Activated CD4-positive, alpha-beta T cell treated with anti-CD3 and anti-CD28 coated beads, Interleukin-2, Interleukin-4, amounts not matched to agents 100 ng/mL and 50 ng/mL, durations not matched to agents 16 hours and 8 hours (primary cell): ENCODE results near the gene OSBP2.
"Not testable (repeated sequence)": the region's sequence is repeated elsewhere in the genome, so short reads cannot be mapped to it uniquely, and the experiment has no call there.

Experiments
- DNase-seq: peaks from one replicate; pipeline ENCODE4 v3.0.0-alpha.2; 2020; ENCODE audit warnings: low spot score

Gene OSBP2

GRCh38 chr22:30763815-30764673 is 69.4 kb downstream of the OSBP2 start:
- peak; percentile 60 for DNase-seq

- DNase-seq = no peak
Measured at GRCh38 chr22:30767661-30768060, 73.0 kb downstream of the OSBP2 start.

- no peak for DNase-seq
Measured at GRCh38 chr22:30770716-30771115, 76.0 kb downstream of the OSBP2 start.

- DNase-seq = no peak
Measured at GRCh38 chr22:30773919-30774318, 79.2 kb downstream of the OSBP2 start.

- DNase-seq = no peak
Measured at GRCh38 chr22:30774566-30774965, 79.9 kb downstream of the OSBP2 start.

GRCh38 chr22:30776476-30776875 is 81.8 kb downstream of the OSBP2 start:
- no peak for DNase-seq

- DNase-seq = not testable (repeated sequence)
Measured at GRCh38 chr22:30777146-30777545, 82.5 kb downstream of the OSBP2 start.

- no peak for DNase-seq
Measured at GRCh38 chr22:30777587-30777986, 82.9 kb downstream of the OSBP2 start.

GRCh38 chr22:30778261-30778660 is 83.6 kb downstream of the OSBP2 start:
- DNase-seq = no peak

- DNase-seq = no peak
Measured at GRCh38 chr22:30780026-30780425, 85.4 kb downstream of the OSBP2 start.

- DNase-seq = no peak
Measured at GRCh38 chr22:30781271-30781875, 86.7 kb downstream of the OSBP2 start.

GRCh38 chr22:30782613-30783012 is 87.9 kb downstream of the OSBP2 start:
- no peak for DNase-seq

GRCh38 chr22:30783021-30783420 is 88.3 kb downstream of the OSBP2 start:
- DNase-seq = no peak

- no peak for DNase-seq
Measured at GRCh38 chr22:30785527-30785926, 90.9 kb downstream of the OSBP2 start.

- DNase-seq = no peak
Measured at GRCh38 chr22:30790366-30790765, 95.7 kb downstream of the OSBP2 start.

- no peak for DNase-seq
Measured at GRCh38 chr22:30792456-30792855, 97.8 kb downstream of the OSBP2 start.

GRCh38 chr22:30795118-30795517 is 100.4 kb downstream of the OSBP2 start:
- no peak for DNase-seq

GRCh38 chr22:30801695-30802094 is 107.0 kb downstream of the OSBP2 start:
- DNase-seq = no peak

GRCh38 chr22:30802202-30803166 is 107.8 kb downstream of the OSBP2 start:
- DNase-seq = peak; percentile 67

- no peak for DNase-seq
Measured at GRCh38 chr22:30803679-30804078, 109.0 kb downstream of the OSBP2 start.

GRCh38 chr22:30804626-30805025 is 110.0 kb downstream of the OSBP2 start:
- no peak for DNase-seq

- DNase-seq = peak; percentile 28
Measured at GRCh38 chr22:30806391-30806861, 111.8 kb downstream of the OSBP2 start.
